Measurements from ENCODE around the gene GBA3.

GRCh38 chr4:22707390-22707789, 14.7 kb downstream of the GBA3 start:
- TF ChIP-seq, protein P1, sequence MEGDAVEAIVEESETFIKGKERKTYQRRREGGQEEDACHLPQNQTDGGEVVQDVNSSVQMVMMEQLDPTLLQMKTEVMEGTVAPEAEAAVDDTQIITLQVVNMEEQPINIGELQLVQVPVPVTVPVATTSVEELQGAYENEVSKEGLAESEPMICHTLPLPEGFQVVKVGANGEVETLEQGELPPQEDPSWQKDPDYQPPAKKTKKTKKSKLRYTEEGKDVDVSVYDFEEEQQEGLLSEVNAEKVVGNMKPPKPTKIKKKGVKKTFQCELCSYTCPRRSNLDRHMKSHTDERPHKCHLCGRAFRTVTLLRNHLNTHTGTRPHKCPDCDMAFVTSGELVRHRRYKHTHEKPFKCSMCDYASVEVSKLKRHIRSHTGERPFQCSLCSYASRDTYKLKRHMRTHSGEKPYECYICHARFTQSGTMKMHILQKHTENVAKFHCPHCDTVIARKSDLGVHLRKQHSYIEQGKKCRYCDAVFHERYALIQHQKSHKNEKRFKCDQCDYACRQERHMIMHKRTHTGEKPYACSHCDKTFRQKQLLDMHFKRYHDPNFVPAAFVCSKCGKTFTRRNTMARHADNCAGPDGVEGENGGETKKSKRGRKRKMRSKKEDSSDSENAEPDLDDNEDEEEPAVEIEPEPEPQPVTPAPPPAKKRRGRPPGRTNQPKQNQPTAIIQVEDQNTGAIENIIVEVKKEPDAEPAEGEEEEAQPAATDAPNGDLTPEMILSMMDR (IDR thresholded peaks at IDR 0.05; ENCODE audit: insufficient read depth, low read length, poor library complexity, severe bottlenecking), result no peak
- TF ChIP-seq EZH2phosphoT487 (conservative IDR thresholded peaks at IDR 0.05; ENCODE audit: low read length), result no peak
